HG03442 (cell line): ENCODE results near the gene RWDD2A.

Experiments
- ATAC-seq: cut with Tn5 transposase; IDR thresholded peaks from one replicate; pipeline ENCODE4 v1.9.1; 2021; ENCODE audit warnings: mild to moderate bottlenecking, moderate library complexity; ENCODE audit not compliant: unreplicated experiment

RWDD2A gene

DNA sequence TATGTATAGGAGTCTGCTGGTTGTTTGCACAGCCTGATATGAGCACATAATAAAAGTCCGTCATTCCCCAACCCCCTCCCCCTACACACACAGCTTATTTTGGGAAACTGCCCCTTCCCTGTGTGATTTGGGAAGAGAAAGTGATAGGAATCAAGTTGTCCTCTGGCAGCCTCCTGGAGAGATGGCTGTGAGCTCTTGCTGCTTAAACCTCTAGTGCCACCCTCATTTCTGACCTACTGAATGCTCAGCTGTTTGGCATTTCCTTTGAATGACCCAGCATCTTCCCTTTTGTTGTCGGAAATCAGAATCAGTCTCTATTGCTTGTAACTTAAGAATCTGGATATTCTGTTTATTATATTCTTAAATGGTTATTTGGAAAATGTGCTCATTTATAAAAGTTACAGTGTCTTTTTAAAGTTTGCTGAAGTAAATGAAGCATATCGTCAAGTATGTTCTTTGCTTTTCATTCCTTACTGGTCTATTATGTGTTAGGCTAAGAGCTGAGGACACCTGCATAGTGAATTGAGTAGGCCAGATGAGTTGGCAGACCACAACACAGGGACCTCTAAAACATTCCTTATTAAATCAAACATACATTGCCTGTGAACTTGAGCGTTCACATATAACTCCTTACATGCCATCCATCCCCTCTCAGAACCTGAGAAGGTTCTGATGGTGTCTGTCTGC is 5.5 kb downstream of the RWDD2A start:
- ATAC-seq: no peak

DNA sequence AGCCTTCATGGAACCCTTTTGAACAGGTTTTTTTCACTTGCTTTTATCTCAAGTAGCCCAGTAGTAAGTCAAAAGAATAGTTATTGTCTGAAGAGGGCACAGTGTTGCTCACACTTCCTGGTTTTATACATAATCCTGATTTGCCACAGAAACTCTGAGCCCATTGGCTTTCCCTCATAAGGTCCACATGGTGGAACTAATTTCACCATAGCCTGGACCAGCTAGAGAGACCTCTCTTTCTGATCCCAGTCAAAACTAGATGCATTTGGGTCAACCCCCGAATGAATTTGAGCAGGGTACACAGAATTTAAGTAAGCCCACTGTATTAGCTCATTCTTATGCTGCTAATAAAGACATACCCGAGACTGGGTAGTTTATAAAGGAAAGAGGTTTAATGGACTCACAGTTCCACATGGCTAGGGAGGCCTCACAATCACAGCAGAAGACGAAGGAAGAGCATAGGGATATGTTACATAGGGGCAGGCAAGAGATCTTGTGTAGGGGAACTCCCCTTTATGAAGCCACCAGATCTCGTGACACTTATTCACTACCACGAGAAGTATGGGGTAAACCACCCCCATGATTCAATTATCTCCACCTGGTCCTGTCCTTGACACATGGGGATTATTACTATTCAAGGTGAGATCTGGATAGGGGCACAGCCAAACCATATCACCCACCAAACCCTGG is 6.2 kb downstream of the RWDD2A start:
- peak; percentile 73 for ATAC-seq

- no peak for ATAC-seq
Measured at GRCh38 chr6:83199863-83200225, 6.7 kb downstream of the RWDD2A start.

DNA sequence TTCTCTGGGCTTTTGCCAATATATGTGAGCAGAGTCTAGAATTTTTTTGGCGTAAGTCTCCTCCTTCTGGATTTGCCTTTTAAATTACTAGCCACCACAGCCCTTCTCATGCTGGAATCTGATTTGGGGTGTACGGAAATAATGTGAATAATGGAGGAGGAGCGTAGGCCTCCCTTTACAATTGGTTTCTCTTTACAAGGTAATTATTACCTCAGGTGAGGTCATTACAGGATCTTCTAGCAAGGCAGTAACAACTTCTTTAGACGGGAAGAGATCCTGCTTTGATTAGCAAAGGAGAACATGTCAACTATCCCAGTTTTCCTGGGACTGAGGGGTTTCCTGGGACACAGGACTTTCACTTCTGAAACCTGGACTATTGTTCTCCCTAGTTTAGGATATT is 8.9 kb downstream of the RWDD2A start:
- ATAC-seq: no peak

- peak; percentile 100 for ATAC-seq
Measured at GRCh38 chr6:83215131-83216047, 22.2 kb downstream of the RWDD2A start.

DNA sequence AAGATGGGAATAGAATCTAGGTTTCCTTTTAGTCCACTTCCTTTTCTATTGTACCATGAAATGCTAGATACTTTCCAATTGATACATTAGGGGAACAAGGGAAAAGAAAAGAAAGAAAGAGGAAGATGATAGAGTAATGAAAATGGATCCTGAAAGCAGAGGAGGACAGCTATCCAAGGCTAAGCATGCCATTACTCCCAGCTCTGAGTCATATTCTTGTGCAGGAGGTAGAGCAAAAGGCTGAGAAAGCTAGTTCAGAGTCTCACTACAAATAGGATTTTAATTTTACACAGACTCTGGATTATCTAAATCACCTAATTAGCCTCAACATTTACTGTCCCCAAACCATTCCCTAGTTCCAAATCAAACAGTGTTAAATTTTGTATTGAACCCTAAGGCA is 23.6 kb downstream of the RWDD2A start:
- no peak for ATAC-seq

GRCh38 chr6:83218646-83219045 is 25.5 kb downstream of the RWDD2A start:
- no peak for ATAC-seq

- no peak for ATAC-seq
Measured at GRCh38 chr6:83220121-83220520, 27.0 kb downstream of the RWDD2A start.

- no peak for ATAC-seq
Measured at GRCh38 chr6:83221276-83221675, 28.1 kb downstream of the RWDD2A start.

DNA sequence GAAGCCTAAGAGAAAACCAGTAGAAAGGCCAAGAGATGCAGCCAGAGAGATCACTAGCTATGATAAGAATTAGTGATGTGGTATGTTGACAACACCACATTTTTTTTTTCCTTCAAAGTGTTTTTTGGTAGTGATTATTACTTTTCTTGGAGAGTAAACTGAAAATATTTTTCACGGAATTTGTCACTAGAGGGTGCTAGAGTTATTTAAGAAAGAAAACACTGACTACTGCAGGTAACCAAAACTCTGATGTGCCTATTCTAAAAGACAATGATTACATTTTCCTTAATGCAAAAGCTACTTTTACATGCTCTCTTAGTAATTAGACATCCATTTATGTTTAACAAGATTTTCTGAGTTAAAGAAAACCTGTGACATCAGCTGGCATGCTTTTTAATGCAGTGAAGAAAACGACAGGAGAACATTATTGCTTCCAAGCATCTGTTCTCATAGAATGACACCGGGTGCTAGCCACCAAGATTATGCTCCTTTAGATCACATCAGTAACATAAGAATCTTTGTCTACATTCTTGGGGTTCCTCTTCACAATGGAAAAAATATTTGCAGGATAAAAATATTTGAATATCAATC is 28.8 kb downstream of the RWDD2A start:
- no peak for ATAC-seq

GRCh38 chr6:83226517-83226916 is 33.4 kb downstream of the RWDD2A start:
- ATAC-seq: no peak

- no peak for ATAC-seq
Measured at GRCh38 chr6:83231146-83231545, 38.0 kb downstream of the RWDD2A start.

DNA sequence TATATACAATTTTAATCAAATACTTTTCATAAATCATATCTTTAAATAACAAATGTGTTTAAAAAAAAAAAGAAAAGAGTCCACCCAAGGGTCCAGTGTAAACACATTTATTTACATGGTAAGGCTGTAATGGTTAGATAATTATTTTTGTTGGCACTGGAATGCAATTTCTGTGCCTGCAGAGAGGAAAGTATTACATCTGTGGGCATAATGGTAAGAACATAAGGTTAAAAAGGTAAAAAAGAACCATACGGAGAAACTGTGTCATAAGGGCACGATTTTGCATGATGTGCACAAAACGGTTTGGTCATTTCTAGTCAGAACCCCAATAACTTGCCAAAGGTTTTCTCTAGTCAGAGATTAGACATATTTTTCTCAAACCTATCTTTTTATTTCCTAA is 54.3 kb downstream of the RWDD2A start:
- no peak for ATAC-seq
